ENCODE data around the gene CYP2A6. TPM values are rescaled to one million over a fixed set of nuclear protein-coding genes. Genes with fewer than 3 reads are reported as not detected.

Gene CYP2A6
- total RNA-seq, 4 donors from 2014 or later: 0.36 TPM; not detected in 3

DNA sequence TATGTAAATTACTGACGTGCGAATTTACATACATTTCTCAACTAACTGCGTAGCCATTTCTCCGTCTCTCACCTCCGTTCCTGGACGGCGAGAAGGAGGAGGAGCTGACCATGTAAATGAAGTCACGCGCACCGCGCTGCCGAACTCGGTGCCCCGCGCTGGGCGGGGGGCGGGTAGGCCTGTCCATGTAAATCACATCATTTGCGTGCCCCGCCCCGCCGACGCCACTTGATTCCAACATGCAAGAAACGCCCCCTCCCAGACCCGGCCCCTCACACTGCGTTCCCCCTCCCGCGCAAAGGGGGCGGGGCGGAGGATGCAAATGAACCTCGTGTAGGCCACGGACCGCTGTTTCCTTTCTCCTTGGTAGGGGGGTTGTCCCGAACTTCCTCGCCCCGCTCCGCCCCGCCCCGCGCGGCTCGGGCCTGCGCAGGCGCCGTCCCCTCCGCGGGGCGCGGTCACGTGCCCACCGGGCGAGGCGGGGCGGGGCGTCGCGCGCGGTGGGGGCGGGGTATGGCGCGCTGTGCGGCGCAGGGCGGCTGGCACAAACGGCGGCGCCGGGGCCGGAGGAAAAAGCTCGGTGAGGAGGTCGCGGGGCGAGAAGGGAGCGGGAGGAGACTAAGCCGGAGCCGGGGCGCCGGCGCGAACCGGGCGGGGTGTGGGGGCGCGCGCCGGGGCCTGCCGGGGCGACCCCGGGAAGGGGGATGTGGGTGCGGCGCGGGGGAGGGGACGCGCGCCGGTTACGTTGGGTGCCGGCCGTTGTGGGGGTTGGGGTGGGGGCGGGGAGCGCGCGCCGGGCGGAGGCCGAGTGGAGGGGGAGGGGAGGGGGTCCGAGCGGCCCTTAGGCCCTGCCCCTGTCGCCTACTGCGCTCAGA, 51.3 kb downstream of the CYP2A6 start, which contains the start of gene EGLN2:
Gene EGLN2, plus strand, starts transcription at position 509 of the 875 bp plus-strand sequence. CDS start 1,382 bp downstream, outside the sequence.
- peak; percentile 100 for DNase-seq (ENCODE audit: low spot score)
- TF ChIP-seq, protein P1, sequence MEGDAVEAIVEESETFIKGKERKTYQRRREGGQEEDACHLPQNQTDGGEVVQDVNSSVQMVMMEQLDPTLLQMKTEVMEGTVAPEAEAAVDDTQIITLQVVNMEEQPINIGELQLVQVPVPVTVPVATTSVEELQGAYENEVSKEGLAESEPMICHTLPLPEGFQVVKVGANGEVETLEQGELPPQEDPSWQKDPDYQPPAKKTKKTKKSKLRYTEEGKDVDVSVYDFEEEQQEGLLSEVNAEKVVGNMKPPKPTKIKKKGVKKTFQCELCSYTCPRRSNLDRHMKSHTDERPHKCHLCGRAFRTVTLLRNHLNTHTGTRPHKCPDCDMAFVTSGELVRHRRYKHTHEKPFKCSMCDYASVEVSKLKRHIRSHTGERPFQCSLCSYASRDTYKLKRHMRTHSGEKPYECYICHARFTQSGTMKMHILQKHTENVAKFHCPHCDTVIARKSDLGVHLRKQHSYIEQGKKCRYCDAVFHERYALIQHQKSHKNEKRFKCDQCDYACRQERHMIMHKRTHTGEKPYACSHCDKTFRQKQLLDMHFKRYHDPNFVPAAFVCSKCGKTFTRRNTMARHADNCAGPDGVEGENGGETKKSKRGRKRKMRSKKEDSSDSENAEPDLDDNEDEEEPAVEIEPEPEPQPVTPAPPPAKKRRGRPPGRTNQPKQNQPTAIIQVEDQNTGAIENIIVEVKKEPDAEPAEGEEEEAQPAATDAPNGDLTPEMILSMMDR (IDR thresholded peaks at IDR 0.05): no peak
- ATAC-seq (ENCODE audit: low FRiP score): peak; percentile 91

DNA sequence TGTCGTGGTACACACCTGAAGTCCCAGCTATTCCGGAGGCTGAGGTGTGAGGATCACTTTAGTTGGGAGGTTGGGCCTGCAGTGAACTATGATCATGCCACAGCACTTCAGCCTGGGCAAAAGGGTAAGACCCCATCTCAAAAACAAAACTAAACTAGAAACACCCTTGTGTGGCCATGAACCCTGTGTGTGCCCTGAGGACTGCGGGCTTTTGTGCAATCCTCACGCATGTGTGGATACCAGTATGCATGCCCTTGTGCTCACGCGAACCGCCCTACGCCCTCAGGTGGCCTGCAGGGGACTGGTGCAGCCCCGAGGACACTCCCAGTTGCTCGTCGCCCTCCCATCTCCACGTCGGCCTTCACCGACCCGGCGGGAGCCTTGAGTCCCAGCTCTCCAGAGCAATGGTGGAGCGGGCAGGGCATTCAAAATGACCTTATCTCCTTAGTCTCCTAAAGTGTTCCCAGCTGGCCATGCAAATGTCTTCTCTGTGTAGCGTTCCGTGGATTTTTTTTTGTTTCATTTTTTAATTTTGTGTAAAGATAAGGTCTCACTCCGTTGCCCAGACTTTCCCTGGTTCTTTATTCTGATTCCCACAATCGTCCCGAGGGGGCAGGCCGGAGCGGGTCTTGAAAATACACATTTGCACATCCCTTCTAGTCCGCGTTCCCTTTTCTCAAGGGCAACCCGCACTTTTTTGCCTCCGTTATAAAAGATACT, 52.1 kb downstream of the CYP2A6 start:
- DNase-seq (ENCODE audit: low spot score): no peak
- TF ChIP-seq, protein P1 (IDR thresholded peaks at IDR 0.05): no peak
- peak; percentile 32 for ATAC-seq (ENCODE audit: low FRiP score)

DNA sequence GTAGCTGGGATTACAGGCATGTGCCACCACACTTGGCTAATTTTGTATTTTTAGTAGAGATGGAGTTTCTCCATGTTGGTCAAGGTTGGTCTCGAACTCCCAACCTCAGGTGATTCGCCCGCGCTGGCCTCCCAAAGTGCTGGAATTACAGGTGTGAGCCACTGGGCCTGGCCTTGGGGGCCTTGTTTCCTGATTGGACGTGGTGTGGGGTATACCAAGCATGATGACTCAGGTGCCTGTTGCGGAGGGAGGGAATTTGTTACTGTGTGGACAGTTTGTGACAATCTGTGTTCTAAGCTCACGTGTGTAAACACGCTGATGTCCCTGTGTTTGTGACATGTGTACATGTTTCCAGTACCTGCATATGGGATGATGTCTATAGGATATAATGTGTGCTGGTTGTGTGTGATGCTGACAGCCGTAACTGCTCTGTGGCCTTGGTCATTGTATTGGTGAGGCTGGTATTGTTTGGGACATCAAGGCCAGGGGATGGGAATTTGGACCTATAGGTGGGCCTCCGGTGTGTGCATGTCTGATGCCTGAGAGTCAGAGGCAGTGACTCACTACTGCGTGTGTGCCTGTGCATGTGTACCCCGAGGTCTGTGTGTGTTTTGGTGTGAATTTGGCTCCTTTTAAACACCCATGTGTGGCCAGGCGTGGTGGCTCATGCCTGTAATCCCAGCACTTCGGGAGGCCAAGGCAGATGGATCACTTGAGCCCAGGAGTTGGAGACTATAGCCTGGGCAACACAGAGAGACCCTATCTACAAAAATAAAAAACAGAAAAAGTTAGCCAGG, 52.9 kb downstream of the CYP2A6 start:
- no peak for ATAC-seq (ENCODE audit: low FRiP score)
- TF ChIP-seq, protein P1 (IDR thresholded peaks at IDR 0.05): no peak
- DNase-seq (ENCODE audit: low spot score): no peak

Other genes starting within 250 kb of the CYP2A6 start
- 100 to 1,000 TPM in 3 of 4 donors, 10 to 100 TPM in 1; 73.5 to 197 (median 114) TPM for gene LTBP4, start 249.1 kb downstream of the CYP2A6 start, total RNA-seq
- 100 to 1,000 TPM in 1 of 4 donors, 10 to 100 TPM in 3; 38.2 to 143 (median 45.3) TPM for gene NUMBL, start 159.8 kb downstream of the CYP2A6 start, total RNA-seq
- 10 to 100 TPM; 22.1 to 38.8 (median 28.1) TPM for gene COQ8B, start 133.6 kb downstream of the CYP2A6 start, total RNA-seq
- gene ITPKC, start 133.3 kb downstream of the CYP2A6 start, total RNA-seq: 100 to 1,000 TPM in 2 of 4 donors, 10 to 100 TPM in 2; 39.3 to 118 (median 91.9) TPM
- 1 to 10 TPM; 3.2 to 3.8 (median 3.5) TPM for gene ACTMAP, start 100.0 kb downstream of the CYP2A6 start, total RNA-seq
- gene SNRPA, start 99.2 kb downstream of the CYP2A6 start, total RNA-seq: 10 to 100 TPM; 34.8 to 46.8 (median 41.0) TPM
- gene MIA, start 74.9 kb downstream of the CYP2A6 start, total RNA-seq: not detected
- gene RAB4B, start 72.2 kb downstream of the CYP2A6 start, total RNA-seq: 10 to 100 TPM; 20.0 to 37.0 (median 21.7) TPM
- gene EGLN2, start 51.3 kb downstream of the CYP2A6 start, total RNA-seq: 100 to 1,000 TPM in 2 of 4 donors, 10 to 100 TPM in 2; 91.6 to 107 (median 101) TPM
- not detected for gene CYP2A7, start 31.8 kb upstream of the CYP2A6 start, total RNA-seq
- not detected for gene CYP2B6, start 140.8 kb upstream of the CYP2A6 start, total RNA-seq
- gene CYP2A13, start 238.0 kb upstream of the CYP2A6 start, total RNA-seq: not detected